Measurements from ENCODE around the gene PDILT. TPM values are rescaled to one million over a fixed set of nuclear protein-coding genes. Genes with fewer than 3 reads are reported as not detected.
"Not testable (repeated sequence)": the region's sequence is repeated elsewhere in the genome, so short reads cannot be mapped to it uniquely, and the experiment has no call there.

Gene PDILT
- total RNA-seq, 1 experiment from 2014 or later: not detected

GRCh38 chr16:20314575-20314974 is 90.0 kb downstream of the PDILT start:
- ChIA-PET CTCF (interaction anchor here (0.7 kb wide), 1 partner anchor 728 kb away, joined by 10 read pairs; no protein-coding TSS in a partner anchor), POLR2A (ENCODE audit: low non-redundant PET) (no interaction called here)
- Histone ChIP-seq H3K27me3 (replicated peaks; ENCODE audit: insufficient read depth, low read depth, low read length, poor library complexity) (peaks cover 17% of the 10 kb centered on the region), H3K36me3 (ENCODE audit: insufficient read depth, low read length, poor library complexity, severe bottlenecking) (no peaks in the 10 kb centered on the region), H3K4me1 (ENCODE audit: insufficient read depth, low read length, poor library complexity, severe bottlenecking) (no peaks in the 10 kb centered on the region), H3K4me3 (ENCODE audit: low read depth, low read length, poor library complexity, severe bottlenecking) (no peak overlapping the region), H3K27ac (ENCODE audit: low read depth, low read length, poor library complexity, severe bottlenecking) (no peak overlapping the region), H3K9me3 (ENCODE audit: low read depth, low read length, poor library complexity, severe bottlenecking) (no peaks in the 10 kb centered on the region)
- TF ChIP-seq EZH2 (IDR thresholded peaks at IDR 0.05; ENCODE audit: borderline replicate concordance, low read depth, low read length, poor library complexity, severe bottlenecking) (no peak), CTCF (conservative IDR thresholded peaks at IDR 0.05; ENCODE audit: low read depth, low read length) (no peak)
- no TSS peak for BruUV-seq (replicated peaks)
- intact Hi-C loops (cut with micrococcal nuclease; ENCODE audit: unreplicated experiment): no loop called here
- no peak for DNase-seq (ENCODE audit: low spot score)

- ChIA-PET POLR2A (ENCODE audit: low non-redundant PET) (no interaction called here), CTCF (no interaction called here)
- no TSS peak for BruUV-seq (replicated peaks)
- Histone ChIP-seq H3K9me3 (ENCODE audit: low read depth, low read length, poor library complexity, severe bottlenecking) (no peaks in the 10 kb centered on the region), H3K27ac (ENCODE audit: low read depth, low read length, poor library complexity, severe bottlenecking) (no peak overlapping the region), H3K27me3 (replicated peaks; ENCODE audit: insufficient read depth, low read depth, low read length, poor library complexity) (peaks cover 17% of the 10 kb centered on the region), H3K36me3 (ENCODE audit: insufficient read depth, low read length, poor library complexity, severe bottlenecking) (no peaks in the 10 kb centered on the region), H3K4me3 (ENCODE audit: low read depth, low read length, poor library complexity, severe bottlenecking) (no peak overlapping the region), H3K4me1 (ENCODE audit: insufficient read depth, low read length, poor library complexity, severe bottlenecking) (no peaks in the 10 kb centered on the region)
- DNase-seq (ENCODE audit: low spot score): no peak
- intact Hi-C loops (cut with micrococcal nuclease; ENCODE audit: unreplicated experiment): no loop called here
- no peak for TF ChIP-seq CTCF (conservative IDR thresholded peaks at IDR 0.05; ENCODE audit: low read depth, low read length)
- TF ChIP-seq EZH2 (IDR thresholded peaks at IDR 0.05; ENCODE audit: borderline replicate concordance, low read depth, low read length, poor library complexity, severe bottlenecking): no peak
Measured at GRCh38 chr16:20313741-20314140, 90.8 kb downstream of the PDILT start.

- BruUV-seq (replicated peaks); DNase-seq (ENCODE audit: low spot score); CTCF ChIA-PET; POLR2A ChIA-PET (ENCODE audit: low non-redundant PET); H3K36me3 ChIP-seq (ENCODE audit: insufficient read depth, low read length, poor library complexity, severe bottlenecking); H3K27ac ChIP-seq (ENCODE audit: low read depth, low read length, poor library complexity, severe bottlenecking); H3K4me1 ChIP-seq (ENCODE audit: insufficient read depth, low read length, poor library complexity, severe bottlenecking); intact Hi-C loops (cut with micrococcal nuclease; ENCODE audit: unreplicated experiment); H3K9me3 ChIP-seq (ENCODE audit: low read depth, low read length, poor library complexity, severe bottlenecking); H3K4me3 ChIP-seq (ENCODE audit: low read depth, low read length, poor library complexity, severe bottlenecking): not testable (repeated sequence)
- peaks cover 10% of the 10 kb centered on the region for H3K27me3 ChIP-seq (replicated peaks; ENCODE audit: insufficient read depth, low read depth, low read length, poor library complexity)
Measured at GRCh38 chr16:20312536-20313095, 91.9 kb downstream of the PDILT start.

- BruUV-seq (replicated peaks): no TSS peak
Measured at GRCh38 chr16:20311548-20311947, 93.0 kb downstream of the PDILT start.

More at GRCh38 chr16:20311548-20311947, 93.0 kb downstream of the PDILT start:
- intact Hi-C loops (cut with micrococcal nuclease; ENCODE audit: unreplicated experiment): no loop called here
- no peak overlapping the region for H3K4me3 ChIP-seq (ENCODE audit: low read depth, low read length, poor library complexity, severe bottlenecking)
- CTCF ChIA-PET: no interaction called here
- H3K9me3 ChIP-seq (ENCODE audit: low read depth, low read length, poor library complexity, severe bottlenecking): no peaks in the 10 kb centered on the region
- no peaks in the 10 kb centered on the region for H3K4me1 ChIP-seq (ENCODE audit: insufficient read depth, low read length, poor library complexity, severe bottlenecking)
- TF ChIP-seq CTCF (conservative IDR thresholded peaks at IDR 0.05; ENCODE audit: low read depth, low read length) (no peak), EZH2 (IDR thresholded peaks at IDR 0.05; ENCODE audit: borderline replicate concordance, low read depth, low read length, poor library complexity, severe bottlenecking) (no peak)
- H3K27me3 ChIP-seq (replicated peaks; ENCODE audit: insufficient read depth, low read depth, low read length, poor library complexity): peaks cover 4% of the 10 kb centered on the region
- no peak overlapping the region for H3K27ac ChIP-seq (ENCODE audit: low read depth, low read length, poor library complexity, severe bottlenecking)
- H3K36me3 ChIP-seq (ENCODE audit: insufficient read depth, low read length, poor library complexity, severe bottlenecking): no peaks in the 10 kb centered on the region
- POLR2A ChIA-PET (ENCODE audit: low non-redundant PET): no interaction called here
- no peak for DNase-seq (ENCODE audit: low spot score)
